GM19023 (cell line): ENCODE data around the gene SWAP70.

Source experiments
- ATAC-seq: cut with Tn5 transposase; IDR thresholded peaks from one replicate; pipeline ENCODE4 v1.9.1; 2021; ENCODE audit warnings: mild to moderate bottlenecking, moderate library complexity; ENCODE audit not compliant: unreplicated experiment

The SWAP70 gene

DNA sequence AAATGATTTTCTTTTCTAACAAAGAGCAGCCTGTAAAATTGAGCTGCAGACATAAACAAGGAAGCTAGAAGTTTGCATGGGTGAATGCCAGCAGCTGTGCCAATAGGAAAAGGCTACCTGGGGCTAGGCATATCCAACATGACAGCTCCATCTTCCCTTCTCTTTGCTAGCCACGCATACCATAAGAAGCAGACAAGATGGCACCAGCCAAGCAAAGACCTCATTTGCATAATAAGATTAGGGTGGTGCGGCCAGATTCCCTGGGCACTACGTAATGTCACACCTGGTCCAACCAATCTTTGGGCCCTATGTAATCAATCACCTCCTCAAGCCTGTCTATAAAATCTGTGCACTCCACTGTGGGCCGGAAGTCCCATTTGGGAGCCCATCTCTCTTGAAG lies 108.3 kb downstream of the SWAP70 start:
- ATAC-seq = no peak

DNA sequence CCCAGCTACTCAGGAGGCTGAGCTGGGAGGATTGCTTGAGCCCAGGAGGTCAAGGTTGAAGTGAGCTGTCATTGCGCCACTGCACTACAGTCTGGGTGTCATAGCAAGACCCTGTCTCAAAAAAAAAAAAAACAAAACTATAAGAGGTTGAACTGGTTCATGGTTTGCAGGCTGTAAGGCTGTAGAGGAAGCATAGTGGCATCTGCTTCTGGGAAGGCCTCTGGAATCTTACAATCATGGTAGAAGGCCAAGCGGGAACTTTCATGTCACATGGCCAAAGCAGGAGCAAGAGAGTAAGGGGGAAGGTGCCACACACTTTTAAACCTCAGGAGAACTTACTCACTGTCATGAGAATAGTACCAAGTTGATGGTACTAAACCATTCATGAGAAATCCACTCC lies 109.6 kb downstream of the SWAP70 start:
- ATAC-seq = no peak

DNA sequence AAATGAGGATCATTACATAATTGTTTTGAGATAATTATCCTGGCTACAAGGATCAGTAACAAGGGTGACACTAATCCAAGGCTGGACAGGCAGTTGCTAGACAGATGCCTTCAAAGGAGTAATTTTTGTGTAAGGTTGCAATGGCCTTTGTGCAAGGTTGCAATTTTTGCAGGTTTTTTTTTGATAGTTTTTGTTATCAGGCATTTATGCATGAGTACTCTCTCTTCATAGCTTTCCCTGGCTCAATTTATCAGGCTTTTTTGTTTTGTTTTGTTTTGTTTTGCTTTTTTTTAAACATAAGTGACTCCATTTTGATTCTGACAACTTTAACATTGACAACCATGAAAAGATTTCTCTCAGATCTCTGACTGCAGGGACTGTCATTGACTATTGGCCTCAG lies 110.2 kb downstream of the SWAP70 start:
- ATAC-seq = no peak

DNA sequence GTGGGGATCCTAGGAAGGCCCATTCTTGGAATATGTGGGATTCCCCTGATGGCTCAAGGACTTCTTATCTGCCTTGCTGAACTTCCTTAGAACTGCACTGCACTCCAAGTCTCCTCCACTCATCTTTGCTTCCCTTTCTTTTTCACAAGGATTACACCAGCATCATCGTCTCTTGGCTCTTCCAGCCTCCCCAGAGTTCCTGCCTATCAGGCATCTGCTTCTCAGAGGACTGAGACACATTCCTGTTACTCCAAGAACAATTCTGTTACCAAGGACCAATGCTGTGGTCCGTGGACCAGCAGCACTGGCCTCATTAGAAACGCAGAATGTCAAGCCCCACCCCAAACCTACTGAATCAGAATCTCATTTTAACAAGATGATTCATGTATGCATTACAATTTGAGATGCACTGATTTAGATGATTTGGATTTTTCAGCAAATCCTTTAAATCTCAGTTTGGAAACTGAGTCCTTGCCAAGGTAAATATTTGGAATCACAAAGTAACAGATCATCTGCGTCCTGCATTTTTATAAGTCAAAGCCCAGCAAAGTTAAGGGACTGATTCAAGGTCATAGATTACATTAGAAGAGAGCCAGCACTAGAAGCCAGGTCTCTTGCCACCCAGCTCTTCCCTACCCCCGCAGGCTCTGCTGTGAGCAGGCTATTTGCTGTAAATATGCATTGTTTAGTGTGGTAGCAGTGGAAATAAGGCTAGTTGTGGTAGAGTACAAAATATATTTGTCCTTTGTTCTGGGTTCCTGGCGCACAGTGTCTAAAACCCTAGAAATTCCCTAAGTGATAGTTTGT lies 110.9 kb downstream of the SWAP70 start:
- no peak for ATAC-seq

DNA sequence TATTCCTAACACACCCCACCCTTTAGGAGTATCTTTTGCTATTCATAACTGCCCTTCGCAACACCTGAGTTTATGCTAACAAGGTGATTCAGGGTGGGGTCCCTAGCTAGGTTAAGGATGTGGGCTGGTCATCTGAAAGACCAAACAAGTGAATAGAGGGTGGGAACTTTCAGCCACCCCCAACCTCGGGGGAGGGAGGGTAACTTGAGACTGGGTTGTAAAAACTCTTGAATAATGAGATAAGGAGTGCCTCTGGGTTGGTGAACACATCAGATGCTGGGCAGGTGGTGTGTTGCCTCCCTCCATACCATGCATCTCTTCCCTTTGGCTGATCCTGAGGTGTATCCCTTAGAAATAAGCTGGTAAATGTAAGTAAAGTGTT lies 111.5 kb downstream of the SWAP70 start:
- no peak for ATAC-seq

- no peak for ATAC-seq
These were observed 112.3 kb downstream of the SWAP70 start for GRCh38 chr11:9776203-9776602.

DNA sequence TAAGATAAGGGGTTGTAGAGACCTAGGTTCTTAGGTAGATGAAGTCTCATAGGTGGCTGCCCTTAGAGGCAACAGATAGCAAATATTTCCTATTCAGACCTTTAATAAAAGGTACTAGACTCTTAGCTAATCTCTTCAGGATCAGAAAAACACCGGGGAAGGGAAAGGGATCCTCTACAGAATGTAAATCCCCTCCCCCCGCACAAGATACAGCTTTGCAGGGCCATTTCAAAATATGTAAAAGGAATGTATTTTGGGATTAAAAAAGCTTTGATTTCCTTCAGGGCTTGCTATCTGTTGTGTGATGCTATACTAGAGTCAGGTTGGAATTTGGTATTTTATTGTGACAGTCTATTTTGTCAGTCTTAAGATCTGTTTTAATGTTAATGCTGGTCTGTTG lies 113.2 kb downstream of the SWAP70 start:
- no peak for ATAC-seq

DNA sequence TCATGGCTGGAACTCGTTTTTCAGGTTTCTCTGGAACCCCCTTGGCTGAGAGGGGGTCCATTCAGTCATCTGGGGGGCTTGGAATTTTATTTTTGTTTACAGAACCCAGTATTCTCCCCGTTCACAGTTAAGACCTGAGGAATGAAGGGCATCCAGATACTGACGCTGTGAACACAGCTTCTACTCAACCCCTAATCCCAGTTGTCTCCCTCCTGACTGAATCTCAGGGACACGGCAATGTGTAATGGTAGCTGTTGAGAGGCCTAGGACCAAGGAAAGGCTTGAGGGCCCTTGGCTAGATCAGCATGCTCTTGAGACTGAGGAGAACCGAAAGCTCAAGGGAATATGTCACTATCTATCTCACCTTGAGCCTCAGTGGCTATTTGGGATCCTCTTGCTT lies 113.6 kb downstream of the SWAP70 start:
- no peak for ATAC-seq

- ATAC-seq = no peak
These were observed 117.1 kb downstream of the SWAP70 start for GRCh38 chr11:9780929-9781328.

GRCh38 chr11:9783986-9784385 lies 120.1 kb downstream of the SWAP70 start:
- no peak for ATAC-seq

- no peak for ATAC-seq
These were observed 120.9 kb downstream of the SWAP70 start for GRCh38 chr11:9784602-9785315.

GRCh38 chr11:9787260-9787659 lies 123.4 kb downstream of the SWAP70 start:
- ATAC-seq = no peak

DNA sequence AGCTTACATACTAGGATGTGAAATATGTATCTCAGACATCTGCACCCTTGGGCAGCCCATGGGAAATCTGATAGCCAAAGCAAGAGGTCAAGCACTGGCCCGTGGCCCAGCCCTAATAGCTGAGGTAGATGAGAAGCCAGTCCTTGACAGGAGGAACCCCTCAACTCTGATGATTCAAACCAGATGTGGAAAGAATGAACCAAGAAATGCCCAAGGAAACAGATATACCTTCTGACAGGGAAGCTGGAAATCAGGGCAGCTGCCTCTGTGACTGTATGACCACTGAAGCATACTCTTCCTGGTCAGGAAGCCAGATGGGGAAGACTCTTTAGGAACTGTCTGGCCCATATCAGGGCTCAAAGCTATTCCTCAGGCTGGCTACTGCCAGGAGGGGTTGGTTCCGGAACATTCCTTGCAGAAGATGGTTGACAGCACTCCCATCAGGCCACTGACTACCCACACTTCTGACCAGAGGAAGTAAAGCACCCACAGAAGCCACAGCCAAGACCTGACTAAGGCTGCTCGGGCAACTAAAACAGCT lies 124.2 kb downstream of the SWAP70 start:
- ATAC-seq = no peak

DNA sequence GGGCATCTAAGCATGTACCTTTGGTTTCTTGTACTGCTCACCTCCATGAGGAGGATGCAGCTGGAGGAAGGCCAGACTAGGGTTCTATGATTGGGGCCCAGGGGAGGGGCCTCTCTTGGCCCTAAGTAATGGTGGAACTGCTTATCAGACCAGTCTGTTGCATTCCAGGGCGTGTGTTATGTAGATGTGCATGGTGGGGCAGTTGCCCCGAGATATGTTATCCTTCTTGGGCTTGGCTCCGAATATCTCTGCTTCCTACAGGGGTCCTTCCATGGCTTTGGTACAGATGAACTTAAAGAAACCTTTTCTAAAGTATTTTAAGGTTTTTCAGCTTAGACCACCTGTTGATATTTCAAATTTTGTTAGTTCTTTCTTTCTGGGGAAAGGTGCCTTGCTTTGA lies 126.0 kb downstream of the SWAP70 start:
- no peak for ATAC-seq

- ATAC-seq = no peak
These were observed 126.8 kb downstream of the SWAP70 start for GRCh38 chr11:9790703-9791102.

- no peak for ATAC-seq
These were observed 132.4 kb downstream of the SWAP70 start for GRCh38 chr11:9796266-9796665.

DNA sequence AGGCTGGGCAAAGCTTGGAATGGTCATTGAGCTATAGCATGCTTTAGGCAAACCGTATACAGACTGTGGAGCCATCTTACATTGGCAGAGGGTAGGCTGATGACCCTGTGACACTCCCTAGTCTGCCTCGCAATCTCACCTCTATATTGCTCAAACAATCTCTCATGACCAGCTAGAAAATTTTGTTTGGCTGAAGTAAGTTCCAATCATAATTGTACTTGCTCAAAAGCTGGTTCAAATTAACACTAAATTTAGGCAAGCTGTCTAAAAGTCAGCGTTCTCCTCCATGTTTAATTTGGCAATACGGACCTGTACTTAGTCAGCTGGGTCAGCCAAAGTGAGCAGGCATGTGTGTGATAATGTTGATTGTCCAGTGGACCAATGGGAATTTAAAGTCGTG lies 133.0 kb downstream of the SWAP70 start:
- no peak for ATAC-seq

GRCh38 chr11:9797300-9797699 lies 133.4 kb downstream of the SWAP70 start:
- ATAC-seq = no peak

GRCh38 chr11:9799886-9800285 lies 136.0 kb downstream of the SWAP70 start:
- ATAC-seq = no peak

- no peak for ATAC-seq
These were observed 138.5 kb downstream of the SWAP70 start for GRCh38 chr11:9802291-9802861.
